ENCODE measurements around the gene BFAR. TPM values are rescaled to one million over a fixed set of nuclear protein-coding genes. Genes with fewer than 3 reads are reported as not detected.

BFAR gene
- total RNA-seq, 5 donors from 2014 or later (not counting 1 experiment from before 2014, with no cell fraction given) = 36.6 to 72.8 (median 60.9) TPM

DNA sequence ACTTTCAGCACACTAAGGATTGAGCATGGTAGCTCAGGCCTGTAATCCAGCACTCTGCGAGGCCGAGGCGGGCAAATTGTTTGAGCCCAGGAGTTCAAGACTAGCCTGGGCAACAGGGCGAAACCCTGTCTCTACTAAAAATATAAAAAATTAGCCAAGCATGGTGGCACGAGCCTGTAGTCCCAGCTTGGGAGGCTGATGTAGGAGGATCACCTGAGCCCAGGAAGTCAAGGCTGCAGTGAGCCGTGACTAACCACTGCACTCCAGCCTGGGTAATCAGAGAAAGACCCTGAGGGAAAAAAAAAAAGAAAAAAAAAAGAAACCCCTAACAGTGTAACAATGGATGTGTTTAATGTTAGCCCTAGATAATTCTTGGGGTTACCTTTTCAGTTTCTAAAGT is 26.6 kb upstream of the BFAR start:
- no peaks in the 10 kb centered on the region for H3K9me3 Mint-ChIP-seq
- H3K27ac Mint-ChIP-seq = no peak overlapping the region
- H3K27me3 Mint-ChIP-seq = no peaks in the 10 kb centered on the region
- no peak overlapping the region for H3K27ac ChIP-seq (ENCODE audit: low read length)
- H3K4me1 Mint-ChIP-seq = peaks cover 0 to 11% (median 0%) of the 10 kb centered on the region in 3 donors
- ATAC-seq (replicated peaks in 1 of 4) (no peak), DNase-seq (no peak)
- WGBS (ENCODE audit: insufficient coverage) = 100% methylated on average over 1 of the region's 6 CpGs
- peaks cover 21 to 71% of the 10 kb centered on the region in 2 donors for H3K36me3 ChIP-seq (ENCODE audit: control insufficient read depth in 2 of 2, extremely low read depth in 1 of 2, insufficient read depth in 1 of 2, low read length in 1 of 2)
- no peak overlapping the region for H3K4me3 ChIP-seq (ENCODE audit: control insufficient read depth in 1 of 2, extremely low read depth in 1 of 2, low read length in 1 of 2)
- no peaks in the 10 kb centered on the region for H3K4me1 ChIP-seq (ENCODE audit: control insufficient read depth in 1 of 2, extremely low read depth in 1 of 2, insufficient read depth in 2 of 2, low read length in 2 of 2)
- ChIA-PET CTCF (interaction anchor here in 1 of 2 donors (0.7 kb wide), 1 partner anchor 1440 kb away, joined by 3 read pairs; no protein-coding TSS in a partner anchor), POLR2A (no interaction called here)
- peaks cover 52% of the 10 kb centered on the region for H3K36me3 Mint-ChIP-seq
- H3K4me3 Mint-ChIP-seq = no peak overlapping the region
- no peaks in the 10 kb centered on the region for H3K9me3 ChIP-seq
- H3K27me3 ChIP-seq (replicated peaks in 1 of 2; ENCODE audit: control insufficient read depth in 2 of 2, extremely low read depth in 1 of 2, insufficient read depth in 2 of 2, low read length in 1 of 2) = no peaks in the 10 kb centered on the region

GRCh38 chr16:14608111-14608566 is 24.6 kb upstream of the BFAR start:
- peaks cover 45% of the 10 kb centered on the region for H3K36me3 Mint-ChIP-seq
- WGBS (ENCODE audit: insufficient coverage) = no CpG with 5 or more reads among the region's 4 CpGs

GRCh38 chr16:14608604-14609003 is 24.1 kb upstream of the BFAR start:
- peaks cover 44% of the 10 kb centered on the region for H3K36me3 Mint-ChIP-seq
- ChIA-PET POLR2A (interaction anchor here in 1 of 2 donors (1.0 kb wide), 1 partner anchor 22 kb away, joined by 3 read pairs; the partner anchor contains the start of gene PARN), CTCF (interaction anchor here in 1 of 2 donors (0.6 to 0.9 kb wide), 2 partner anchors 12 to 21 kb away, joined by 3 read pairs; no protein-coding TSS in a partner anchor)
- Histone ChIP-seq H3K4me1 (ENCODE audit: control insufficient read depth in 1 of 2, extremely low read depth in 1 of 2, insufficient read depth in 2 of 2, low read length in 2 of 2) (no peaks in the 10 kb centered on the region), H3K27me3 (replicated peaks in 1 of 2; ENCODE audit: control insufficient read depth in 2 of 2, extremely low read depth in 1 of 2, insufficient read depth in 2 of 2, low read length in 1 of 2) (no peaks in the 10 kb centered on the region), H3K9me3 (no peaks in the 10 kb centered on the region), H3K27ac (ENCODE audit: low read length) (no peak overlapping the region), H3K36me3 (ENCODE audit: control insufficient read depth in 2 of 2, extremely low read depth in 1 of 2, insufficient read depth in 1 of 2, low read length in 1 of 2) (peaks cover 13 to 64% of the 10 kb centered on the region in 2 donors), H3K4me3 (ENCODE audit: control insufficient read depth in 1 of 2, extremely low read depth in 1 of 2, low read length in 1 of 2) (no peak overlapping the region)
- H3K4me1 Mint-ChIP-seq = no peaks in the 10 kb centered on the region
- no CpG with 5 or more reads among the region's 6 CpGs for WGBS (ENCODE audit: insufficient coverage)
- no peak overlapping the region for H3K27ac Mint-ChIP-seq
- no peaks in the 10 kb centered on the region for H3K27me3 Mint-ChIP-seq
- H3K9me3 Mint-ChIP-seq = no peaks in the 10 kb centered on the region
- H3K4me3 Mint-ChIP-seq = no peak overlapping the region
- DNase-seq (no peak), ATAC-seq (replicated peaks in 1 of 4) (no peak)

More at GRCh38 chr16:14608111-14608566, 24.6 kb upstream of the BFAR start:
- peaks cover 16 to 65% of the 10 kb centered on the region in 2 donors for H3K36me3 ChIP-seq (ENCODE audit: control insufficient read depth in 2 of 2, extremely low read depth in 1 of 2, insufficient read depth in 1 of 2, low read length in 1 of 2)
- H3K27me3 Mint-ChIP-seq = no peaks in the 10 kb centered on the region
- no peaks in the 10 kb centered on the region for H3K4me1 ChIP-seq (ENCODE audit: control insufficient read depth in 1 of 2, extremely low read depth in 1 of 2, insufficient read depth in 2 of 2, low read length in 2 of 2)
- ChIA-PET POLR2A (no interaction called here), CTCF (interaction anchor here in 1 of 2 donors (0.6 to 0.9 kb wide), 2 partner anchors 12 to 21 kb away, joined by 3 read pairs; no protein-coding TSS in a partner anchor)
- H3K4me3 Mint-ChIP-seq = no peak overlapping the region
- H3K27ac ChIP-seq (ENCODE audit: low read length) = no peak overlapping the region
- ATAC-seq (replicated peaks in 1 of 4) (no peak), DNase-seq (no peak)
- no peaks in the 10 kb centered on the region for H3K9me3 Mint-ChIP-seq
- H3K4me1 Mint-ChIP-seq = peaks cover 0 to 4% (median 0%) of the 10 kb centered on the region in 3 donors
- H3K27me3 ChIP-seq (replicated peaks in 1 of 2; ENCODE audit: control insufficient read depth in 2 of 2, extremely low read depth in 1 of 2, insufficient read depth in 2 of 2, low read length in 1 of 2) = no peaks in the 10 kb centered on the region
- H3K27ac Mint-ChIP-seq = no peak overlapping the region
- no peaks in the 10 kb centered on the region for H3K9me3 ChIP-seq
- H3K4me3 ChIP-seq (ENCODE audit: control insufficient read depth in 1 of 2, extremely low read depth in 1 of 2, low read length in 1 of 2) = no peak overlapping the region

- ATAC-seq (replicated peaks in 1 of 4) (no peak), DNase-seq (no peak)
- Histone ChIP-seq H3K4me3 (ENCODE audit: control insufficient read depth in 1 of 2, extremely low read depth in 1 of 2, low read length in 1 of 2) (no peak overlapping the region), H3K27me3 (replicated peaks in 1 of 2; ENCODE audit: control insufficient read depth in 2 of 2, extremely low read depth in 1 of 2, insufficient read depth in 2 of 2, low read length in 1 of 2) (no peaks in the 10 kb centered on the region), H3K9me3 (no peaks in the 10 kb centered on the region), H3K36me3 (ENCODE audit: control insufficient read depth in 2 of 2, extremely low read depth in 1 of 2, insufficient read depth in 1 of 2, low read length in 1 of 2) (peaks cover 8 to 67% of the 10 kb centered on the region in 2 donors), H3K4me1 (ENCODE audit: control insufficient read depth in 1 of 2, extremely low read depth in 1 of 2, insufficient read depth in 2 of 2, low read length in 2 of 2) (no peaks in the 10 kb centered on the region), H3K27ac (ENCODE audit: low read length) (no peak overlapping the region)
- Mint-ChIP-seq H3K27ac (no peak overlapping the region), H3K36me3 (peaks cover 47% of the 10 kb centered on the region), H3K27me3 (no peaks in the 10 kb centered on the region), H3K4me1 (no peaks in the 10 kb centered on the region), H3K4me3 (no peak overlapping the region), H3K9me3 (no peaks in the 10 kb centered on the region)
- WGBS (ENCODE audit: insufficient coverage) = 100% methylated on average over 4 of the region's 6 CpGs
- POLR2A ChIA-PET = interaction anchor here in 1 of 2 donors (1.0 kb wide), 1 partner anchor 20 kb away, joined by 3 read pairs; the partner anchor contains the start of gene PARN
- CTCF ChIA-PET = no interaction called here
These were observed 23.0 kb upstream of the BFAR start for GRCh38 chr16:14609716-14610115.

- no peaks in the 10 kb centered on the region for H3K9me3 Mint-ChIP-seq
- no peak overlapping the region for H3K4me3 ChIP-seq (ENCODE audit: control insufficient read depth in 1 of 2, extremely low read depth in 1 of 2, low read length in 1 of 2)
- no peaks in the 10 kb centered on the region for H3K4me1 ChIP-seq (ENCODE audit: control insufficient read depth in 1 of 2, extremely low read depth in 1 of 2, insufficient read depth in 2 of 2, low read length in 2 of 2)
- peaks cover 8 to 70% of the 10 kb centered on the region in 2 donors for H3K36me3 ChIP-seq (ENCODE audit: control insufficient read depth in 2 of 2, extremely low read depth in 1 of 2, insufficient read depth in 1 of 2, low read length in 1 of 2)
- no peak overlapping the region for H3K27ac Mint-ChIP-seq
- no peak for ATAC-seq (replicated peaks in 1 of 4)
- no peaks in the 10 kb centered on the region for H3K27me3 ChIP-seq (replicated peaks in 1 of 2; ENCODE audit: control insufficient read depth in 2 of 2, extremely low read depth in 1 of 2, insufficient read depth in 2 of 2, low read length in 1 of 2)
- no peaks in the 10 kb centered on the region for H3K9me3 ChIP-seq
- WGBS (ENCODE audit: insufficient coverage) = 99% methylated on average over 12 of the region's 14 CpGs
- H3K27me3 Mint-ChIP-seq = no peaks in the 10 kb centered on the region
- H3K4me1 Mint-ChIP-seq = no peaks in the 10 kb centered on the region
- H3K36me3 Mint-ChIP-seq = peaks cover 58% of the 10 kb centered on the region
- ChIA-PET CTCF (interaction anchor here in 1 of 2 donors (0.6 kb wide), 1 partner anchor 515 kb away, joined by 3 read pairs; no protein-coding TSS in a partner anchor), POLR2A (no interaction called here)
- H3K4me3 Mint-ChIP-seq = no peak overlapping the region
- no peak for DNase-seq
- no peak overlapping the region for H3K27ac ChIP-seq (ENCODE audit: low read length)
These were observed 21.1 kb upstream of the BFAR start for GRCh38 chr16:14611660-14612059.

GRCh38 chr16:14613991-14614390 is 18.8 kb upstream of the BFAR start:
- peaks cover 3 to 64% of the 10 kb centered on the region in 2 donors for H3K36me3 ChIP-seq (ENCODE audit: control insufficient read depth in 2 of 2, extremely low read depth in 1 of 2, insufficient read depth in 1 of 2, low read length in 1 of 2)
- Mint-ChIP-seq H3K4me3 (no peak overlapping the region), H3K36me3 (peaks cover 54% of the 10 kb centered on the region), H3K4me1 (no peaks in the 10 kb centered on the region), H3K27me3 (no peaks in the 10 kb centered on the region), H3K9me3 (no peaks in the 10 kb centered on the region), H3K27ac (no peak overlapping the region)
- H3K27me3 ChIP-seq (replicated peaks in 1 of 2; ENCODE audit: control insufficient read depth in 2 of 2, extremely low read depth in 1 of 2, insufficient read depth in 2 of 2, low read length in 1 of 2) = no peaks in the 10 kb centered on the region
- no peak overlapping the region for H3K4me3 ChIP-seq (ENCODE audit: control insufficient read depth in 1 of 2, extremely low read depth in 1 of 2, low read length in 1 of 2)
- DNase-seq (no peak), ATAC-seq (replicated peaks in 1 of 4) (no peak)
- WGBS (ENCODE audit: insufficient coverage) = 100% methylated on average over 4 of the region's 4 CpGs
- H3K9me3 ChIP-seq = no peaks in the 10 kb centered on the region
- ChIA-PET POLR2A (no interaction called here), CTCF (interaction anchor here in 1 of 2 donors (0.8 kb wide), 1 partner anchor 72 kb away, joined by 3 read pairs; no protein-coding TSS in a partner anchor)
- H3K4me1 ChIP-seq (ENCODE audit: control insufficient read depth in 1 of 2, extremely low read depth in 1 of 2, insufficient read depth in 2 of 2, low read length in 2 of 2) = no peaks in the 10 kb centered on the region
- H3K27ac ChIP-seq (ENCODE audit: low read length) = no peak overlapping the region

Data from T-cell (primary cell).